Measurements from ENCODE around the gene ASF1B.

DNA sequence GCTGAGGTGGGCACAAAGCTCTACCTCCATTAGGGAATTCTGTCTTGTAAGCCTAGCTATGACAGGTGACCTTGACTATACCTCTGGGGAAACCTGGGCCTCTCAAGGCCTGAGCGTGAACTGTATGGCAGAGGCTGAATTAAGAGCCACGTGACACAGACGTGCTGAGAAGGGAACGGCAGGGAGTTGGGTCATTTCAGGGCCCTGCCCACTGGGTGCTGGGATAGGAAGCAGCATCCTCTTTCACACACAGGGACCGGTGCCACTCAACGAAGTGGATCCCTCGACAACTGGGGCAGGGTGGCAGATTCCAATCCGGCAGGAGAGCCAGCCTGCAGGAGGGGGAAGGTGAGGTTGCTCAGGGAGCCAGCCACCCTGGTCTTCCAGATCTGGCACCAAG, 9.2 kb downstream of the ASF1B start:
- TF ChIP-seq, protein P1, sequence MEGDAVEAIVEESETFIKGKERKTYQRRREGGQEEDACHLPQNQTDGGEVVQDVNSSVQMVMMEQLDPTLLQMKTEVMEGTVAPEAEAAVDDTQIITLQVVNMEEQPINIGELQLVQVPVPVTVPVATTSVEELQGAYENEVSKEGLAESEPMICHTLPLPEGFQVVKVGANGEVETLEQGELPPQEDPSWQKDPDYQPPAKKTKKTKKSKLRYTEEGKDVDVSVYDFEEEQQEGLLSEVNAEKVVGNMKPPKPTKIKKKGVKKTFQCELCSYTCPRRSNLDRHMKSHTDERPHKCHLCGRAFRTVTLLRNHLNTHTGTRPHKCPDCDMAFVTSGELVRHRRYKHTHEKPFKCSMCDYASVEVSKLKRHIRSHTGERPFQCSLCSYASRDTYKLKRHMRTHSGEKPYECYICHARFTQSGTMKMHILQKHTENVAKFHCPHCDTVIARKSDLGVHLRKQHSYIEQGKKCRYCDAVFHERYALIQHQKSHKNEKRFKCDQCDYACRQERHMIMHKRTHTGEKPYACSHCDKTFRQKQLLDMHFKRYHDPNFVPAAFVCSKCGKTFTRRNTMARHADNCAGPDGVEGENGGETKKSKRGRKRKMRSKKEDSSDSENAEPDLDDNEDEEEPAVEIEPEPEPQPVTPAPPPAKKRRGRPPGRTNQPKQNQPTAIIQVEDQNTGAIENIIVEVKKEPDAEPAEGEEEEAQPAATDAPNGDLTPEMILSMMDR (conservative IDR thresholded peaks at IDR 0.05): no peak
- TF ChIP-seq EZH2 (IDR thresholded peaks at IDR 0.05; ENCODE audit: low read depth): no peak
